ENCODE measurements around the gene SLC10A3.

GRCh38 chrX:154468217-154468616 lies 22.2 kb downstream of the SLC10A3 start:
- TF ChIP-seq BRCA1 (IDR thresholded peaks at IDR 0.05; ENCODE audit: low read depth, low read length) (no peak), EP300 (IDR thresholded peaks at IDR 0.05; ENCODE audit: borderline replicate concordance in 1 of 2, control insufficient read depth in 1 of 2, low read depth in 2 of 2, low read length in 2 of 2) (no peak), POLR2A (IDR thresholded peaks at IDR 0.05; ENCODE audit: low read depth, low read length) (no peak), BHLHE40 (IDR thresholded peaks at IDR 0.05; ENCODE audit: borderline replicate concordance in 1 of 2, low read depth in 2 of 2, low read length in 1 of 2) (no peak), HDAC6 (IDR thresholded peaks at IDR 0.05; ENCODE audit: unreplicated experiment) (no peak)
- TF ChIP-seq, protein P1, sequence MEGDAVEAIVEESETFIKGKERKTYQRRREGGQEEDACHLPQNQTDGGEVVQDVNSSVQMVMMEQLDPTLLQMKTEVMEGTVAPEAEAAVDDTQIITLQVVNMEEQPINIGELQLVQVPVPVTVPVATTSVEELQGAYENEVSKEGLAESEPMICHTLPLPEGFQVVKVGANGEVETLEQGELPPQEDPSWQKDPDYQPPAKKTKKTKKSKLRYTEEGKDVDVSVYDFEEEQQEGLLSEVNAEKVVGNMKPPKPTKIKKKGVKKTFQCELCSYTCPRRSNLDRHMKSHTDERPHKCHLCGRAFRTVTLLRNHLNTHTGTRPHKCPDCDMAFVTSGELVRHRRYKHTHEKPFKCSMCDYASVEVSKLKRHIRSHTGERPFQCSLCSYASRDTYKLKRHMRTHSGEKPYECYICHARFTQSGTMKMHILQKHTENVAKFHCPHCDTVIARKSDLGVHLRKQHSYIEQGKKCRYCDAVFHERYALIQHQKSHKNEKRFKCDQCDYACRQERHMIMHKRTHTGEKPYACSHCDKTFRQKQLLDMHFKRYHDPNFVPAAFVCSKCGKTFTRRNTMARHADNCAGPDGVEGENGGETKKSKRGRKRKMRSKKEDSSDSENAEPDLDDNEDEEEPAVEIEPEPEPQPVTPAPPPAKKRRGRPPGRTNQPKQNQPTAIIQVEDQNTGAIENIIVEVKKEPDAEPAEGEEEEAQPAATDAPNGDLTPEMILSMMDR (IDR thresholded peaks at IDR 0.05 in 2 of 3, conservative IDR thresholded peaks at IDR 0.05 in 1 of 3; ENCODE audit: control insufficient read depth in 2 of 3, extremely low read depth in 1 of 3, insufficient read depth in 1 of 3, low read depth in 3 of 3, low read length in 3 of 3), result no peak

Data from GM12878 (cell line).